Mammary epithelial cell (primary cell): ENCODE results near the gene GNAS.

Experiments used
- EZH2 ChIP-seq: IDR thresholded peaks from 2 replicates; pipeline ENCODE4 v1.6.1; 2012; ENCODE audit warnings: low read length, inconsistent platforms, borderline replicate concordance
- TF ChIP-seq, protein P1 (sequence below), 2 donors: IDR thresholded peaks in 1 of 2; conservative IDR thresholded peaks in 1 of 2; 2 replicates each; pipeline ENCODE4 v1.5.1; 2011 to 2012; ENCODE audit warnings: inconsistent platforms in 2 of 2, low read length in 2 of 2, mild to moderate bottlenecking in 2 of 2, control low read depth in 1 of 2, low read depth in 1 of 2; ENCODE audit not compliant: insufficient read depth in 1 of 2; ENCODE audit errors: extremely low read depth in 1 of 2

- TF ChIP-seq, protein P1, sequence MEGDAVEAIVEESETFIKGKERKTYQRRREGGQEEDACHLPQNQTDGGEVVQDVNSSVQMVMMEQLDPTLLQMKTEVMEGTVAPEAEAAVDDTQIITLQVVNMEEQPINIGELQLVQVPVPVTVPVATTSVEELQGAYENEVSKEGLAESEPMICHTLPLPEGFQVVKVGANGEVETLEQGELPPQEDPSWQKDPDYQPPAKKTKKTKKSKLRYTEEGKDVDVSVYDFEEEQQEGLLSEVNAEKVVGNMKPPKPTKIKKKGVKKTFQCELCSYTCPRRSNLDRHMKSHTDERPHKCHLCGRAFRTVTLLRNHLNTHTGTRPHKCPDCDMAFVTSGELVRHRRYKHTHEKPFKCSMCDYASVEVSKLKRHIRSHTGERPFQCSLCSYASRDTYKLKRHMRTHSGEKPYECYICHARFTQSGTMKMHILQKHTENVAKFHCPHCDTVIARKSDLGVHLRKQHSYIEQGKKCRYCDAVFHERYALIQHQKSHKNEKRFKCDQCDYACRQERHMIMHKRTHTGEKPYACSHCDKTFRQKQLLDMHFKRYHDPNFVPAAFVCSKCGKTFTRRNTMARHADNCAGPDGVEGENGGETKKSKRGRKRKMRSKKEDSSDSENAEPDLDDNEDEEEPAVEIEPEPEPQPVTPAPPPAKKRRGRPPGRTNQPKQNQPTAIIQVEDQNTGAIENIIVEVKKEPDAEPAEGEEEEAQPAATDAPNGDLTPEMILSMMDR (conservative IDR thresholded peaks at IDR 0.05 in 1 of 2, IDR thresholded peaks at IDR 0.05 in 1 of 2; ENCODE audit: extremely low read depth in 1 of 2, insufficient read depth in 1 of 2, low read depth in 1 of 2, low read length in 2 of 2), result peak; percentile 28 to 30
- no peak for TF ChIP-seq EZH2
Measured at GRCh38 chr20:58880994-58881752, 28.7 kb downstream of the GNAS start.
